Tracheal epithelial cell (primary cell): ENCODE measurements around the gene CAD. TPM values are rescaled to one million over a fixed set of nuclear protein-coding genes. Genes with fewer than 3 reads are reported as not detected.

ENCODE experiments used
- total RNA-seq: library from RNA; depleted of rRNA; stranded (reverse); fragments of >200 nt; gene quantifications from 2 replicates; pipeline ENCODE4 v1.2.1, GENCODE V29; 2014

CAD gene
- total RNA-seq = 30.3 and 36.4 TPM in 2 replicates

GRCh38 chr2:27217173-27218121 is at the start of gene CAD:
Gene CAD (plus strand): TSS chr2:27217369. CDS start chr2:27217552, 183 bp downstream.

GRCh38 chr2:27211943-27212625 is 5.1 kb upstream of the CAD start, which contains the start of the genes ATRAID and SLC5A6:
Gene ATRAID (plus strand): TSS chr2:27212041. CDS start chr2:27212369, 328 bp downstream.
Gene SLC5A6 (minus strand): TSS chr2:27212268. CDS start chr2:27207650, 4,618 bp downstream.

GRCh38 chr2:27262379-27263286 is 45.5 kb downstream of the CAD start, which contains the start of gene SLC30A3:
Gene SLC30A3 (minus strand): TSS chr2:27263047. CDS start chr2:27262906, 141 bp downstream.

GRCh38 chr2:27275211-27276150 is 58.3 kb downstream of the CAD start, which contains the start of gene DNAJC5G:
Gene DNAJC5G (plus strand): TSS chr2:27275433. CDS start chr2:27276729, 1,296 bp downstream.

GRCh38 chr2:27281855-27282559 is 64.8 kb downstream of the CAD start, which contains the start of gene TRIM54:
Gene TRIM54 (plus strand): TSS chr2:27282429. CDS start chr2:27282732, 303 bp downstream.

Other genes starting within 250 kb of the CAD start
- 1.7 and 2.4 TPM in 2 replicates for gene MAPRE3, start 246.7 kb upstream of the CAD start, total RNA-seq
- 7.9 and 15.4 TPM in 2 replicates for gene TMEM214, start 184.4 kb upstream of the CAD start, total RNA-seq
- 13.6 and 18.6 TPM in 2 replicates for gene AGBL5, start 165.7 kb upstream of the CAD start, total RNA-seq
- gene OST4, start 145.7 kb upstream of the CAD start, total RNA-seq = 308 and 345 TPM in 2 replicates
- gene EMILIN1, start 138.8 kb upstream of the CAD start, total RNA-seq = 0.21 and 0.24 TPM in 2 replicates
- gene KHK, start 130.6 kb upstream of the CAD start, total RNA-seq = 0.85 and 1.7 TPM in 2 replicates
- 8.7 TPM in 1 of 2 replicates, not detected in the other for gene CGREF1, start 98.2 kb upstream of the CAD start, total RNA-seq
- not detected in 2 replicates for gene ABHD1, start 93.6 kb upstream of the CAD start, total RNA-seq
- 35.0 and 43.6 TPM in 2 replicates for gene PREB, start 82.7 kb upstream of the CAD start, total RNA-seq
- not detected in 2 replicates for gene PRR30, start 78.0 kb upstream of the CAD start, total RNA-seq
- gene TCF23, start 68.4 kb upstream of the CAD start, total RNA-seq = not detected in 2 replicates
- 267 and 280 TPM in 2 replicates for gene ATRAID, start 5.3 kb upstream of the CAD start, total RNA-seq
- 26.9 and 34.7 TPM in 2 replicates for gene SLC5A6, start 5.1 kb upstream of the CAD start, total RNA-seq
- not detected in 2 replicates for gene SLC30A3, start 45.7 kb downstream of the CAD start, total RNA-seq
- gene DNAJC5G, start 58.1 kb downstream of the CAD start, total RNA-seq = not detected in 2 replicates
- gene TRIM54, start 65.1 kb downstream of the CAD start, total RNA-seq = 0.24 and 0.43 TPM in 2 replicates
- 0.48 and 0.85 TPM in 2 replicates for gene UCN, start 91.1 kb downstream of the CAD start, total RNA-seq
- gene MPV17, start 105.7 kb downstream of the CAD start, total RNA-seq = 33.3 and 52.4 TPM in 2 replicates
- gene GTF3C2, start 139.4 kb downstream of the CAD start, total RNA-seq = 26.0 and 31.3 TPM in 2 replicates
- gene EIF2B4, start 153.0 kb downstream of the CAD start, total RNA-seq = 19.0 and 22.7 TPM in 2 replicates
- 125 and 136 TPM in 2 replicates for gene SNX17, start 153.2 kb downstream of the CAD start, total RNA-seq
- gene ZNF513, start 163.4 kb downstream of the CAD start, total RNA-seq = 4.5 and 8.9 TPM in 2 replicates
- gene PPM1G, start 192.2 kb downstream of the CAD start, total RNA-seq = 77.2 and 99.3 TPM in 2 replicates
- 67.1 and 95.7 TPM in 2 replicates for gene NRBP1, start 211.3 kb downstream of the CAD start, total RNA-seq
- 28.0 and 28.6 TPM in 2 replicates for gene KRTCAP3, start 225.0 kb downstream of the CAD start, total RNA-seq